ENCODE results near the gene SSBP3.
"Not testable (repeated sequence)": the region's sequence is repeated elsewhere in the genome, so short reads cannot be mapped to it uniquely, and the experiment has no call there.

SSBP3 gene

GRCh38 chr1:54391450-54392209 lies 14.6 kb downstream of the SSBP3 start:
- DNase-seq = no peak

DNA sequence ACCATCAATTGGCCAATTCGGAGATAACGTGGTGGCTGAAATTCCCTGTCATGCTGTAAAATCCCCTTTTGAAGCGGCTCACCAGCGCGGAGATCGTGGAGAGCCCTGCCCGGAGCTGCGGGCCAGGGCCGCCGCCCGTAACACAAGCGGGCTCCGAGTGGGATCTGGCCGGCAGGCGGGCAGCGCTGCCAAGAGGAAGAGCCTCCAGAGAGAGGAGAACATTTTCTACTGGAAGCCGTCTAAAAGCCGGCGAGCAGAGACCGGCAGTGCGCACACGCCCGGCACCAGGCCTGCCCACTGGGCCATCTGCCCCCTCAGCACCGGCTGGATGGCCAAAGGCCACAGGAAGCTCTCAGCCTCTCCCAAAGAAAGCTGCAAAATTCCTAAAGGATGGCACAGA lies 15.5 kb downstream of the SSBP3 start:
- no peak for DNase-seq

- DNase-seq = not testable (repeated sequence)
Observed at GRCh38 chr1:54389608-54390007, 16.6 kb downstream of the SSBP3 start.

- DNase-seq = no peak
Observed at GRCh38 chr1:54387419-54387818, 18.8 kb downstream of the SSBP3 start.

GRCh38 chr1:54385727-54386022 lies 20.5 kb downstream of the SSBP3 start:
- no peak for DNase-seq

DNA sequence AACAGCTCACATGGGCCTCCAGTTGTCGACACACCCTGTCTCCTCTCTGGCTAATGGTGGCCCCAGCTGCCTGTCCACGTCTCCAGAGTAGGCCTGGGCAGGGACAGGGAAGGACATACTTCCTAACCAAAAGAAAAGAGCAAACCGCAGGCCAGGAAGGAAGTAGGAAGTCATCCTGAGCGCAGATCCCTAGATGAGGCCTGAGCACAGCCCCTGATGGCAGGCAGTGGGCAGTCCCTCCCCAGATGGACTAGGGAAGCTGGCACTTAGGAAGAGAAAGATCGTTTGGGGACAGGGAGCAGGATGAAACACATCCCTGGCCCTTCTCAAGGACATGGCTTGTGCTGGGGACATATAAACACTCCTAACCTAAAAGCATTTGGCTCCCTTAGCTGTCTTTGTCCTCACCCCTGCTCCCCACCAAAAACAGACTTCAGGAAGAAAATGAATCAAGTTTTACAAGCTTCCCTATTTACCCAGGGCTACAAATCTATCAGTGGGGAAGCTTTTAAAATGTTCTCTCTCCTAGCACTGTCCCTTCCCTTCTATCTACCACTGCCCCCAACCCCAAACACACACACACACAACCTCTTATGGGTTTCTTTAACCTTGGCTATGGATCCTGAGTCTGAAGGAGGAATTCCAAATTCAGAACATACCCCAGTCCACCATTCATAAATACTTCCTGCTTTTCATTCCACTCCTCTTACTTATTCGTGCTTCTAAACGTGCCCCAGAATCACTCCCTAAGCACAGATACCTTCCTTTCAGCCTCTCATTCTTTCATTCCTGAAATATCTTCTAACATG lies 21.1 kb downstream of the SSBP3 start:
- DNase-seq = no peak

DNA sequence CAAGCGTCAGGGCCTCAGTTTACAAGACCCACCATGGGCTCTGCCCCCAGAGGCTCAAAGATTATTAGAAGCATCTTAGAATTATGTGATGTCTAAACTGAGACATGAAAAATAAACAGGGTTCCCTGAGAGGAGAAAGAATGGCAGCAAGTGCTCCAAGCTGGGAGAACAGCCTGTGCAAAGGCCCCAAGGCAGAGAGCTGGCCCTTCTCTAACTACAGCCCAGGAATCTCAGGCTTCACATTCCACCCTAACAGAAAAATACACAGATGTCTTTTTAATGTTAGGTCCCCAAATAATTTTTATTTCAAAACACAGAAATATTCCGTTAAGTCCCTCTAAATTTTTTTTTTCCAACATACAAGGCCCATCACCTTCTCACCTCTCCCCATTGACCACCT lies 21.7 kb downstream of the SSBP3 start:
- DNase-seq = no peak

- no peak for DNase-seq
Observed at GRCh38 chr1:54381524-54381923, 24.7 kb downstream of the SSBP3 start.

GRCh38 chr1:54380290-54380882 lies 25.8 kb downstream of the SSBP3 start:
- no peak for DNase-seq

DNA sequence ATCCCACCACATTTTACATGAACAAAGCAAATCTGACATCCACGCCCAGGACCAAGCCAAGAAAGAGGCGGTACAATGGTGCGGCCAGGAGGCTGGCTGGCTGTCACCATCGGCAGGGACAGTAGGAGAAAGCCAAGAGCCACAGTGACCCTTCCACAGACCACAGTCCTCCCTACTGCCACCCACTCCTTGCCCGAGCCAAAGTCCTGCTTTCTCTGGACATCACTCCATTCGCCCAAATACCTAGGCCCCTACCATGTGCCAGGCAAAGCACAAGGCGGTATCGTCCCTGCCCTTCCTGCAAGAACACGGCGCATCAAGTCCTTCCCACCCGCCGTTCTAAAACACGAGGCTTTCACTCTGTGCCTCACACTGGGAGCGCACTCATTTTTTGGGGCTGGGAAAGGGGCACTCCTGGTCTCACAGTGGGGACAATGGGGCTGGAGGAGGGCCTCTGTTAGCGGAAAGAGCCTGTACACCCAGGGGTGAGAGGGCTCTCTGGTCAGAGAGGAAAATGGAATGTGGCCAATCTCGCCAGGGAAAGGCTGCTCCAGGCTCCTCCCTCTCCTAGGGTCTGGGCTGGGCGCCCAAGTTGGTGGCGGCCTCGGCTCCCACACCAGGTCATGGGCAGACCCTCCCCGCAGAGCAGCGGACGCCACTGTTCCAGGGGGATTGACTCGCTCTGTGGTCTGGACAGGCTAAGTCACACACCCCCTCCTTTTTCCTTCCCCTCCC lies 26.5 kb downstream of the SSBP3 start:
- no peak for DNase-seq

DNA sequence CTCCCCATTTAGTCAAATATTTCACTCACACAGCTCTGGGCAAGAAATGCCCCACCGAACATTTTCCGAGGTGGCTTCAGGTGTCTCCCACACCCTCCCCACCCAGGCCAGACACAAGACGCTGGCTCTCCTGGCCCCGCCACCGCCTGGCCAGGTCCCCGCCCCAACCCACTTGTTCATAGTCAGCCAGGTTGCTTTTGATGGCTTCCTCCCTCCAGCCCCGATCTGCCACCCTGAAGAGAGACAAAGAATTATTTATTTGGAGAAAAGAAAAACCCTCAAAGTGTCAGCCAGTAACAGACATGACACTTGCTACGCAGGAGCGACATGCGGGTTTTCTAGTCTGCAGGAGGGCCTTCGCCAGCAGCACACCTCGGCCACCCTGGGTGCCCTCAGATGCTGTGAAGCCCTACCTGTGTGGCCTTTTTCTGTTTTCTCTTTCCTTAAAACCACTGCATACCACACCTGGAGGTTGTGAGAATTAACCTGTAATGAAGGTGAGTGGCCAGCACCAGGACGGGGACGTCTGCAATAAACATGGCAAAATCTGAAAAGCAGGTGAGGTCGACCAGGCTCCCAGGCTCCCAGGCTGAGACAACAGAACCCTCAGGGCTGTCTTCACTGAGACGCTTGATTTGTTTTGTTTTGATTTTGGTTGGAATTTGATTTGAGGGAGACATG lies 27.2 kb downstream of the SSBP3 start:
- no peak for DNase-seq

DNA sequence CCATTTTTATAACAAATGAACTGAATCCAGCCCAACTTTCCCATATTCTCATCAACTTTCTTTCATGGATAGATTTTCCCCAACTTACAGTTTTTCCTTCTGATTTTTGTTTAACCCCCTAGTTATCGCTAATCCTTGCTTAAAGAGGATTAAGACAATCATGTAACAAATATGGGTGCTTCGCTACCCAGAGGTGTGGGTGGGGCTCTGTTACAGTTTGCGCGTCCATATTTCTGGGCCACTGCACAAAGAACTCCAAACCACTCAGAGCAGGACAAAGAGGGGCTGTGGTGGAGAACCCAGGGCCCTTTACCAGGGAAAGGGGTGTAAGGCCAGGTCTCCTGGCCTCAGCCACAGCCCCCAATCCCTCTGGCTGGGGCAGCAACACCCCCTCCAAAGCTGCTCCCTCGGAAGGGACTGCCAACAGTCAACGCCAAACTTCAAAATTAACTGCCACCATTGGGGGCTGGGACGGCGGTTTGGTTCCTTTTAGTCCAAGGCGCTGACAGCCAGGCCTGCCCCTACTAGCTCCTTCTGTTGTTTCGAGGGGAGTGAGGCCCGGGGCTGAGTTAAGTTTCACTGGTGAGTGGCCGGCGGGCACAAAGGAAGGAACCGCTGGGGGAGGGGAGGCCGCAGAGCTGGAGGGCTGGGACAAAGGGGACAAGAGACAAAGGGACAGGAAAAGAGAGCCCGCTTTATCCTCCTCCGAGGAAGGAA lies 27.9 kb downstream of the SSBP3 start:
- DNase-seq = no peak

DNA sequence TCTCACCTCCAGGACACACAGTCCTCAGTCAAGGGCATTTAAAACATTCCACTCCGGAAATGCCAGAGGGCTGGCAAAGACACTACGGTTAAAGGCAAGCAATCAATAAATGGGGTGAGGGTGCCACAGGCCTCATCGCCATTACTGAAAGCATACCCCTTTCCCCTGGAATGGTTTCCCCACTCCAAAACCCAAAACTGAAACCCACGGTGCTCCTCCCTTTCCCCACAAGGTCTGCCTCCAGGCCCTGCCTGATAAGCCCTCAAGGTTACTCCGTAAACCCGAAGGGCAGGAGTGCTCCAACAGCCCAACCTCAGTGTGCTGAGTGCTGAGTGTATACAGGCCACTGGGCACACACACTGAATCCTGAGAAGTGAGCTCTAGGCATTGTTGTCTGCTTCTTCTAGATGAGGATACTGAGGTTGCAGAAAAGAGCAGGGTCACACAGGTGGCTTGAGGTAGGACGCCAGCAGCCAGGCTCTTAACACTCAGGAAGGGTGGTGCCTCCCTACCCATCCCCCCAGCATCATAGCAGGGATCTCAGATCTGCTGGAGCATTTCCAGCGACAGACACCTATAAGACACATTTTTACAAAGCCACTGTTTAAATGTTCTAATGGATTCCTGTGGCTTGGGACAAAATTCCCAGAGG lies 29.0 kb downstream of the SSBP3 start:
- no peak for DNase-seq

DNA sequence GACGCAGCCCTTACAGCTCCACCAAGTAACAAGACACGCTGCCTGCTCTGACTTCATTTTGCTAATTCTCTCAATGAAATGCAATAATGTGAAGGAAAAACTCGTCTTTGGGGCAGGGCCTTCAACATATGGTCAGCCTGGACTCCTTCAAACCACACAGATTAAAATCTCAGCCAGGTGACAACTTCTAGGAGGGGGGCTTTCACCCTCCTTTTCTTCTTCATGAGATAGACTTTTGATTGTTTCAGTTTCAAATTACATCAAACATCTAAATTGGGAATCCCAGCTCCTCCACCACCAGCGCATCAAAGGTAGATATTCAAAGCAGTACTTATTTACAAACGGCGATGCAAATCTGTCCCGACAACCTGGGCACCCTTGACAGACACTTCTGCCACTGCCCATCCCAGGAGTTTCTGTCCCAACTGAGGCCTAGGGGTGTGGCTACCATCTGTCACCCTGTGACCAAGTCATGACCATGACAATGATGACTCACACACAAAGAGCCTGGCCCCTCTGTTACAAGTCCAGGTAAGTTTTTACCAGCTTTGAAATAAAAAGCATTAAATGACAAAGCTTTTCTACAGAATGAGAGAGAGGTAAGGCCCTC lies 29.7 kb downstream of the SSBP3 start:
- no peak for DNase-seq

- no peak for DNase-seq
Observed at GRCh38 chr1:54375712-54376429, 30.3 kb downstream of the SSBP3 start.

DNA sequence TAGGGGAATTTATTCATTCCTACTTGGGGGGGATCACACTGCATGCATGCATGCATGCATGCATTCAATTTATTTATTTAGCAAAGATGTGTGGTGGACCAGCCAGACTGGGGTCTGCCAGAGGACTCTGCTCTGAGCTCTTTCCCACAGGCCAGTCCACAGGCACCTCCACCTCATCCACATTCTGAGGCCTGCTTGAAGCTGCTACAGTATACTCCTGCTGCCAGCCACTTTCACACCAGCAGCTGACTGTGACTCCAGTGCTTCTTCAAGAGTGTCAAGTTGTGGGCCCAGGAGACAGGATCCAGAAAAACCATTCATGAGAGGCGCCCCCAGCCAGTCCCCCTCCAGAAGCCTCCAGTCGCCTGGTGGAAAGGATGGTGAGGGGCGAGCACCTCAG lies 30.9 kb downstream of the SSBP3 start:
- DNase-seq = no peak

DNA sequence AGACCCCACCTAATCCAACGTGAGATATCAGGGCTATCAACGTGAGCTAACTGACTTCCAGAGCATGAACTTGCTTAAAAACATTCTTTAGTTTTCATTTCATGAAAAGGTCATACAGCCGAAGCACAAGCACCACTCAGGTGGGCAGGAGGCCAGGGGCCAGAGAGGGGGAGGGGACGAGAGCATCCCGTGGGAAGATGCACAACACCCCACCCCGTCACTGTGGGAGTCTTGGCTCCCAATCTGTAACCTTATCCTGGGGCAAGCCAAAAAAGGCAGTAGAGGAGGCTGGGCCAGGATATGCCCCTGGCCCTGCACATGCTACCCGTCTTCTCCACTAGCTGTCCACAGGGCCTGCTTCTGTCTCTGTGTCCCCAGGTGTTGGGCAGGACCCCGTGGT lies 31.4 kb downstream of the SSBP3 start:
- DNase-seq = no peak

DNA sequence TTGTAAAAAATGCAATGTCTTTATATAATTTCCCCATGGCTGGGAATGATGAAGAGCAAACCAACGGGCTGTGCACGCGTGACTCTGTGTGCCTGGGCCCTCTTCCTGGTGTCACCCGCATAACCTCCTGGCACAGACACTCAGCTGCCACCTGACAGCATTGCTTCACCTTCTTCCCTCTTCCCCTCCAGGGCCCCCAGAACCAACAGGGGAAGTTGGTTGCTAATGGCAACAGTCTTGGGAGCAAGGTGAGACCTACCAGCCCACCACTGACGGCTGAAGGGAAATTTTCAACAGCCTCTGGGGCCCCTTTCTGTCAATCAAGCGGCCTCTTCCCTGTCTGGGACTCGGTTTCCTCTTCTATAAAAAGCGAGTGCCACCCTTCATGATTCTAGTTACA lies 33.2 kb downstream of the SSBP3 start:
- no peak for DNase-seq

GRCh38 chr1:54371942-54372275 lies 34.3 kb downstream of the SSBP3 start:
- no peak for DNase-seq
